COLO829 (cell line): Measurements from ENCODE around the gene TAPT1.
"Not testable (repeated sequence)": the region's sequence is repeated elsewhere in the genome, so short reads cannot be mapped to it uniquely, and the experiment has no call there.

ENCODE experiments used
- DNase-seq: peaks from one replicate; pipeline ENCODE4 v3.0.0; 2012; ENCODE audit warnings: low spot score

The TAPT1 gene

GRCh38 chr4:16225863-16226815 lies at the start of gene TAPT1:
TAPT1 (minus strand) TSS chr4:16226471; CDS start chr4:16226457, 14 bp downstream.
- DNase-seq: no peak

GRCh38 chr4:16271411-16271810 lies 45.1 kb upstream of the TAPT1 start:
- no peak for DNase-seq

- DNase-seq: no peak
Measured at GRCh38 chr4:16270454-16271328, 44.4 kb upstream of the TAPT1 start.

GRCh38 chr4:16269742-16270453 lies 43.6 kb upstream of the TAPT1 start:
- DNase-seq: not testable (repeated sequence)

GRCh38 chr4:16269240-16269639 lies 43.0 kb upstream of the TAPT1 start:
- DNase-seq: no peak

GRCh38 chr4:16268290-16268689 lies 42.0 kb upstream of the TAPT1 start:
- no peak for DNase-seq

GRCh38 chr4:16267639-16268038 lies 41.4 kb upstream of the TAPT1 start:
- DNase-seq: no peak

GRCh38 chr4:16265820-16266219 lies 39.5 kb upstream of the TAPT1 start:
- DNase-seq: no peak

GRCh38 chr4:16264798-16265197 lies 38.5 kb upstream of the TAPT1 start:
- peak; percentile 54 for DNase-seq

GRCh38 chr4:16263056-16263455 lies 36.8 kb upstream of the TAPT1 start:
- no peak for DNase-seq

GRCh38 chr4:16262188-16262587 lies 35.9 kb upstream of the TAPT1 start:
- no peak for DNase-seq

GRCh38 chr4:16261313-16261878 lies 35.1 kb upstream of the TAPT1 start:
- DNase-seq: no peak

GRCh38 chr4:16259889-16260246 lies 33.6 kb upstream of the TAPT1 start:
- DNase-seq: no peak

- no peak for DNase-seq
Measured at GRCh38 chr4:16259241-16259888, 33.1 kb upstream of the TAPT1 start.

- no peak for DNase-seq
Measured at GRCh38 chr4:16257611-16258010, 31.3 kb upstream of the TAPT1 start.

- DNase-seq: no peak
Measured at GRCh38 chr4:16256343-16256742, 30.1 kb upstream of the TAPT1 start.

- DNase-seq: no peak
Measured at GRCh38 chr4:16255730-16256129, 29.5 kb upstream of the TAPT1 start.

GRCh38 chr4:16253127-16253960 lies 27.1 kb upstream of the TAPT1 start:
- peak; percentile 32 for DNase-seq

- peak; percentile 61 for DNase-seq
Measured at GRCh38 chr4:16250661-16251365, 24.5 kb upstream of the TAPT1 start.

GRCh38 chr4:16248605-16249004 lies 22.3 kb upstream of the TAPT1 start:
- DNase-seq: no peak
